Esophagus squamous epithelium (tissue), 4 donors: ENCODE results near the gene PNPLA4.

ENCODE experiments used
- POLR2A ChIP-seq, 4 donors: fragments of 450-650 bp; IDR thresholded peaks; one replicate each; pipeline ENCODE4 v1.6.1; 2017; ENCODE audit warnings: antibody characterized with exemption in 4 of 4, mild to moderate bottlenecking in 4 of 4, moderate library complexity in 3 of 4
- TF ChIP-seq, protein P1 (sequence below), 6 experiments: fragments of 450-650 bp in 4 of 6; fragments of 200-600 bp in 2 of 6; sonication (generic) in 2 of 6; IDR thresholded peaks; one replicate each; pipeline ENCODE4 v1.5.1; 2016 to 2019; ENCODE audit warnings: antibody characterized with exemption in 6 of 6, mild to moderate bottlenecking in 4 of 6, moderate library complexity in 4 of 6

DNA sequence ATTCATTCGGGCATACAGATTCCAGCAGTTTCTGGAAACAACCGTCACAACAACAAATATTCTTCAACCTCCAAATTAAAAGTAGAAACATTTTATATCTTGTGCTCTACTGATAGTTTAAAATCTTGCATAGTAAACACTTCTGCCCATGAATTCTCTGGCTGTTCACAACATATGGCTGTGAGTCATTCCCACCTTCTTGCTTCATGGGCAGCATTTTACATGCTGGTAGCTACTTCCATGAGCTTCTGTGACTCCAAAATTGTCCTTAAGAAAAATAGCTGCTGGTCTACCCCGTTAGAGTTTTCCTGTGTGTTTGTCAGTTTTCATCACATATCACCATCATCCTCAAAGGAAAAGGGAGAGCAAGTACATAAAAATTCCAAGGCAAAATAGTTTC lies 22.7 kb downstream of the PNPLA4 start:
- TF ChIP-seq POLR2A (IDR thresholded peaks at IDR 0.05) = no peak
- TF ChIP-seq, protein P1, sequence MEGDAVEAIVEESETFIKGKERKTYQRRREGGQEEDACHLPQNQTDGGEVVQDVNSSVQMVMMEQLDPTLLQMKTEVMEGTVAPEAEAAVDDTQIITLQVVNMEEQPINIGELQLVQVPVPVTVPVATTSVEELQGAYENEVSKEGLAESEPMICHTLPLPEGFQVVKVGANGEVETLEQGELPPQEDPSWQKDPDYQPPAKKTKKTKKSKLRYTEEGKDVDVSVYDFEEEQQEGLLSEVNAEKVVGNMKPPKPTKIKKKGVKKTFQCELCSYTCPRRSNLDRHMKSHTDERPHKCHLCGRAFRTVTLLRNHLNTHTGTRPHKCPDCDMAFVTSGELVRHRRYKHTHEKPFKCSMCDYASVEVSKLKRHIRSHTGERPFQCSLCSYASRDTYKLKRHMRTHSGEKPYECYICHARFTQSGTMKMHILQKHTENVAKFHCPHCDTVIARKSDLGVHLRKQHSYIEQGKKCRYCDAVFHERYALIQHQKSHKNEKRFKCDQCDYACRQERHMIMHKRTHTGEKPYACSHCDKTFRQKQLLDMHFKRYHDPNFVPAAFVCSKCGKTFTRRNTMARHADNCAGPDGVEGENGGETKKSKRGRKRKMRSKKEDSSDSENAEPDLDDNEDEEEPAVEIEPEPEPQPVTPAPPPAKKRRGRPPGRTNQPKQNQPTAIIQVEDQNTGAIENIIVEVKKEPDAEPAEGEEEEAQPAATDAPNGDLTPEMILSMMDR (IDR thresholded peaks at IDR 0.05) = no peak
